Liver (tissue), 10 donors: Measurements from ENCODE around the gene SLC11A2. TPM values are rescaled to one million over a fixed set of nuclear protein-coding genes. Genes with fewer than 3 reads are reported as not detected.
"Not testable (repeated sequence)": the region's sequence is repeated elsewhere in the genome, so short reads cannot be mapped to it uniquely, and the experiment has no call there.

Experiments used
- DNase-seq: peaks from one replicate; pipeline ENCODE4 v3.0.0-alpha.2; 2017; ENCODE audit warnings: low spot score
- H3K27ac ChIP-seq, 2 donors: one replicate each; pipeline ENCODE4 v1.7.0; 2013; ENCODE audit warnings: inconsistent platforms in 2 of 2, low read length in 2 of 2, control low read depth in 1 of 2, low read depth in 1 of 2, mild to moderate bottlenecking in 1 of 2
- H3K27me3 ChIP-seq, 4 donors: one replicate each; pipeline versions ENCODE4 v1.6.1 to v1.7.0; 2013; ENCODE audit warnings: low read length in 3 of 4, inconsistent platforms in 1 of 4, mild to moderate bottlenecking in 1 of 4, moderate library complexity in 1 of 4; ENCODE audit not compliant: control insufficient read depth in 4 of 4, insufficient read depth in 4 of 4
- H3K36me3 ChIP-seq, 4 donors: one replicate each; pipeline versions ENCODE4 v1.6.1 to v1.7.0; 2013; ENCODE audit warnings: low read length in 3 of 4, mild to moderate bottlenecking in 3 of 4, low read depth in 1 of 4, moderate library complexity in 1 of 4; ENCODE audit not compliant: control insufficient read depth in 4 of 4, insufficient read depth in 3 of 4
- H3K4me1 ChIP-seq, 4 donors: one replicate each; pipeline versions ENCODE4 v1.6.1 to v1.7.0; 2013; ENCODE audit warnings: low read length in 3 of 4, mild to moderate bottlenecking in 3 of 4, moderate library complexity in 1 of 4; ENCODE audit not compliant: control insufficient read depth in 4 of 4, insufficient read depth in 4 of 4
- H3K4me3 ChIP-seq, 3 donors: one replicate each; pipeline versions ENCODE4 v1.6.1 to v1.7.0; 2013; ENCODE audit warnings: low read length in 3 of 3, control low read depth in 1 of 3, low read depth in 1 of 3, mild to moderate bottlenecking in 1 of 3
- H3K9ac ChIP-seq, 2 donors: one replicate each; pipeline ENCODE4 v1.7.0; 2013; ENCODE audit warnings: low read length in 2 of 2, mild to moderate bottlenecking in 2 of 2, moderate library complexity in 2 of 2, control low read depth in 1 of 2, low read depth in 1 of 2
- H3K9me3 ChIP-seq, 4 donors: one replicate each; pipeline versions ENCODE4 v1.6.1 to v1.7.0; 2013; ENCODE audit warnings: low read length in 3 of 4; ENCODE audit not compliant: control insufficient read depth in 4 of 4
- ATF3 ChIP-seq: IDR thresholded peaks from 2 replicates; pipeline ENCODE4 v1.6.1; 2016; ENCODE audit warnings: antibody characterized with exemption
- CTCF ChIP-seq: fragments of 150-350 bp; IDR thresholded peaks from 2 replicates; pipeline ENCODE4 v1.5.1; 2017; ENCODE audit warnings: improper control_type of control experiment, low read depth, low read length; ENCODE audit not compliant: missing input control
- EGR1 ChIP-seq, 2 donors: IDR thresholded peaks; 2 replicates each; pipeline ENCODE4 v1.6.1; 2016 to 2018; ENCODE audit warnings: antibody characterized with exemption in 2 of 2, low read depth in 2 of 2
- FOXA1 ChIP-seq: IDR thresholded peaks from 2 replicates; pipeline ENCODE4 v1.6.1; 2016; ENCODE audit warnings: antibody characterized with exemption
- FOXA2 ChIP-seq: IDR thresholded peaks from 2 replicates; pipeline ENCODE4 v1.6.1; 2016; ENCODE audit warnings: antibody characterized with exemption
- GABPA ChIP-seq, 2 donors: IDR thresholded peaks in 1 of 2; conservative IDR thresholded peaks in 1 of 2; 2 replicates each; pipeline ENCODE4 v1.6.1; 2016; ENCODE audit warnings: antibody characterized with exemption in 2 of 2, mild to moderate bottlenecking in 1 of 2, moderate library complexity in 1 of 2
- HNF4A ChIP-seq, 2 donors: conservative IDR thresholded peaks; 2 replicates each; pipeline ENCODE4 v1.6.1; 2016; ENCODE audit warnings: antibody characterized with exemption in 2 of 2, mild to moderate bottlenecking in 2 of 2
- HNF4G ChIP-seq: IDR thresholded peaks from 2 replicates; pipeline ENCODE4 v1.6.1; 2016; ENCODE audit warnings: antibody characterized with exemption
- RAD21 ChIP-seq, 2 donors: IDR thresholded peaks; 2 replicates each; pipeline ENCODE4 v1.6.1; 2016; ENCODE audit warnings: antibody characterized with exemption in 2 of 2, mild to moderate bottlenecking in 2 of 2
- REST ChIP-seq: IDR thresholded peaks from 2 replicates; pipeline ENCODE4 v1.6.1; 2016; ENCODE audit warnings: antibody characterized with exemption, mild to moderate bottlenecking
- RXRA ChIP-seq, 2 donors: IDR thresholded peaks; 2 replicates each; pipeline ENCODE4 v1.6.1; 2017 to 2018; ENCODE audit warnings: antibody characterized with exemption in 2 of 2, mild to moderate bottlenecking in 1 of 2
- SP1 ChIP-seq: IDR thresholded peaks from 2 replicates; pipeline ENCODE4 v1.6.1; 2018; ENCODE audit warnings: antibody characterized with exemption, mild to moderate bottlenecking
- TAF1 ChIP-seq: conservative IDR thresholded peaks from 2 replicates; pipeline ENCODE4 v1.6.1; 2016; ENCODE audit warnings: antibody characterized with exemption, mild to moderate bottlenecking
- YY1 ChIP-seq: IDR thresholded peaks from 2 replicates; pipeline ENCODE4 v1.6.1; 2016; ENCODE audit warnings: antibody characterized with exemption, mild to moderate bottlenecking
- WGBS: extraction: QIAGEN DNeasy Blood & Tissue Kit; methylation state at CpG from one replicate; pipeline ENCODE4 v1.1.7; 2013; 5-methylcytosine and 5-hydroxymethylcytosine counted together
- polyA plus RNA-seq, 2 donors: library from polyadenylated mRNA; stranded (reverse) in 1 of 2; unstranded in 1 of 2; fragments of 200-250 nt in 1 of 2; fragments of >200 nt in 1 of 2; fragmentation: Nextera tagmentation in 1 of 2; extraction: Ambion mirVana in 1 of 2; gene quantifications; one replicate each; pipeline versions ENCODE4 v1.2.1 to v1.2.3, GENCODE V29; 2013 to 2015
- small RNA-seq: library from RNA; depleted of rRNA; stranded (forward); fragments of <200 nt; gene quantifications from one replicate; pipeline ENCODE3, GENCODE V24; 2014
- total RNA-seq, 2 donors: library from RNA; depleted of rRNA; stranded (reverse); fragments of >200 nt; gene quantifications; one replicate each; pipeline ENCODE4 v1.2.3, GENCODE V29; 2014
- TF ChIP-seq, protein P1 (sequence below): IDR thresholded peaks from 2 replicates; pipeline ENCODE4 v1.6.1; 2016; ENCODE audit warnings: antibody characterized with exemption
- donor health status: healthy.
- donor health status: healthy.
- donor health status: healthy.
- donor health status: healthy.
- donor health status: healthy.

The SLC11A2 gene
- total and polyA plus RNA-seq, 4 donors = 15.2 to 108 (median 52.2) TPM

- TF ChIP-seq SP1 (peak; percentile 86), HNF4G (peak; percentile 92), GABPA (IDR thresholded peaks at IDR 0.05 in 1 of 2, conservative IDR thresholded peaks at IDR 0.05 in 1 of 2) (no peak)
Measured at GRCh38 chr12:50932787-50933280, 93.3 kb downstream of the SLC11A2 start (continued).

- peaks cover 16 to 81% (median 67%) of the 10 kb centered on the region in 4 donors for H3K4me1 ChIP-seq
- H3K36me3 ChIP-seq, H3K4me3 ChIP-seq, H3K27me3 ChIP-seq, H3K9me3 ChIP-seq, DNase-seq, H3K9ac ChIP-seq: not testable (repeated sequence)
- H3K27ac ChIP-seq = peak overlapping the region; percentile 28 to 55
- WGBS = 64% methylated on average over 12 of the region's 12 CpGs
Measured at GRCh38 chr12:50930477-50930876, 95.7 kb downstream of the SLC11A2 start.

DNA sequence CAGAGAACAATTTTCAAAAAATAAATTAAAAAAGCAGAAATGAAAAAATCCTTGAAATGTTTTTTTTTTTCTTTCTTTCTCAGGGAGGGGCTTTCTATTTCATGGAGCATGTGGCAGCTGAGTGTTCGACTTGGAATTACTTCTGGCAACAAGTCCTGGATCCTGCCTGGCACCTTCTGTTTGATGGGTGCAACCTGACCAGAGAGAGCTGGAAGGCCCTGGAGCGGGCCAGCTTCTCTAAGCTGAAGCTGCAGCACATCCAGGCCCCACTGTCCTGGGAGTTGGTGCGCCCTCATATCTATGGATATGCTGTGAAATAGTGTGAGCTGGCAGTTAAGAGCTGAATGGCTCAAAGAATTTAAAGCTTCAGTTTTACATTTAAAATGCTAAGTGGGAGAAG is 96.4 kb downstream of the SLC11A2 start:
- Histone ChIP-seq H3K4me3 (no peak overlapping the region), H3K9me3 (no peaks in the 10 kb centered on the region), H3K4me1 (peaks cover 14 to 75% (median 62%) of the 10 kb centered on the region in 4 donors), H3K27me3 (no peaks in the 10 kb centered on the region), H3K27ac (peak overlapping the region; percentile 28 to 55), H3K9ac (no peak overlapping the region), H3K36me3 (peaks cover 0 to 8% (median 3%) of the 10 kb centered on the region in 4 donors)
- TF ChIP-seq CTCF = no peak
- no peak for TF ChIP-seq EGR1 (IDR thresholded peaks at IDR 0.05; ENCODE audit: low read depth in 2 of 2)
- no peak for TF ChIP-seq RXRA (IDR thresholded peaks at IDR 0.05)
- no peak for TF ChIP-seq YY1
- no peak for TF ChIP-seq REST
- no peak for TF ChIP-seq HNF4A (conservative IDR thresholded peaks at IDR 0.05)
- no peak for TF ChIP-seq FOXA1
- no peak for TF ChIP-seq FOXA2
- TF ChIP-seq, protein P1, sequence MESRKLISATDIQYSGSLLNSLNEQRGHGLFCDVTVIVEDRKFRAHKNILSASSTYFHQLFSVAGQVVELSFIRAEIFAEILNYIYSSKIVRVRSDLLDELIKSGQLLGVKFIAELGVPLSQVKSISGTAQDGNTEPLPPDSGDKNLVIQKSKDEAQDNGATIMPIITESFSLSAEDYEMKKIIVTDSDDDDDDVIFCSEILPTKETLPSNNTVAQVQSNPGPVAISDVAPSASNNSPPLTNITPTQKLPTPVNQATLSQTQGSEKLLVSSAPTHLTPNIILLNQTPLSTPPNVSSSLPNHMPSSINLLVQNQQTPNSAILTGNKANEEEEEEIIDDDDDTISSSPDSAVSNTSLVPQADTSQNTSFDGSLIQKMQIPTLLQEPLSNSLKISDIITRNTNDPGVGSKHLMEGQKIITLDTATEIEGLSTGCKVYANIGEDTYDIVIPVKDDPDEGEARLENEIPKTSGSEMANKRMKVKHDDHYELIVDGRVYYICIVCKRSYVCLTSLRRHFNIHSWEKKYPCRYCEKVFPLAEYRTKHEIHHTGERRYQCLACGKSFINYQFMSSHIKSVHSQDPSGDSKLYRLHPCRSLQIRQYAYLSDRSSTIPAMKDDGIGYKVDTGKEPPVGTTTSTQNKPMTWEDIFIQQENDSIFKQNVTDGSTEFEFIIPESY = no peak
- no peak for TF ChIP-seq RAD21 (IDR thresholded peaks at IDR 0.05)
- TF ChIP-seq ATF3 = no peak
- TF ChIP-seq TAF1 = no peak
- WGBS = 70% methylated on average over 3 of the region's 3 CpGs
- no peak for DNase-seq

Small RNA genes within 50 kb of the gene (small RNA-seq; reads per million reads assigned to genes)
- gene AC008121.1 = not detected
- not detected for gene RF00019
- gene RNU6-1273P = not detected
- gene RNU6-87P = not detected

Other genes starting within 250 kb of the SLC11A2 start
- gene TMPRSS12, start 183.5 kb downstream of the SLC11A2 start, total RNA-seq = not detected
- not detected for gene TMPRSS12, start 183.5 kb downstream of the SLC11A2 start, polyA plus RNA-seq
- gene HIGD1C, start 73.8 kb downstream of the SLC11A2 start, total RNA-seq = not detected
- gene HIGD1C, start 73.8 kb downstream of the SLC11A2 start, polyA plus RNA-seq = not detected
- 10 to 100 TPM; 24.5 to 41.0 TPM for gene LETMD1, start 21.9 kb upstream of the SLC11A2 start, total RNA-seq
- 10 to 100 TPM; 17.6 to 20.6 TPM for gene LETMD1, start 21.9 kb upstream of the SLC11A2 start, polyA plus RNA-seq
- 1 to 10 TPM; 4.4 to 8.4 TPM for gene CSRNP2, start 57.2 kb upstream of the SLC11A2 start, total RNA-seq
- gene CSRNP2, start 57.2 kb upstream of the SLC11A2 start, polyA plus RNA-seq = 1 to 10 TPM; 2.0 to 3.5 TPM
- gene TFCP2, start 146.8 kb upstream of the SLC11A2 start, total RNA-seq = 1 to 10 TPM; 6.1 to 8.6 TPM
- 1 to 10 TPM; 1.6 to 4.2 TPM for gene TFCP2, start 146.8 kb upstream of the SLC11A2 start, polyA plus RNA-seq
- gene POU6F1, start 191.7 kb upstream of the SLC11A2 start, total RNA-seq = 1 to 10 TPM in 1 of 2 donors, under 1 TPM in 1; 0.33 to 1.8 TPM
- 1 to 10 TPM; 1.3 to 2.8 TPM for gene POU6F1, start 191.7 kb upstream of the SLC11A2 start, polyA plus RNA-seq
- 100 to 1,000 TPM in 1 of 2 donors, 10 to 100 TPM in 1; 66.0 to 109 TPM for gene DAZAP2, start 212.4 kb upstream of the SLC11A2 start, total RNA-seq
- gene DAZAP2, start 212.4 kb upstream of the SLC11A2 start, polyA plus RNA-seq = 100 to 1,000 TPM; 161 to 218 TPM
- 1 to 10 TPM; 2.4 to 3.3 TPM for gene SMAGP, start 244.0 kb upstream of the SLC11A2 start, total RNA-seq
- 1 to 10 TPM; 5.0 to 6.4 TPM for gene SMAGP, start 244.0 kb upstream of the SLC11A2 start, polyA plus RNA-seq